Coronary artery (tissue), 2 donors: Measurements from ENCODE around the gene SMARCC1.

Experiments used
- DNase-seq: peaks from one replicate; pipeline ENCODE4 v3.0.0-alpha.2; 2017; ENCODE audit warnings: low spot score
- H3K27ac ChIP-seq, 2 donors: fragments of 200-600 bp; sonication (generic); one replicate each; pipeline ENCODE4 v1.5.1; 2016 to 2019
- H3K4me3 ChIP-seq: fragments of 200-600 bp; sonication (generic); 2 replicates; pipeline ENCODE4 v1.5.1; 2016; ENCODE audit warnings: mild to moderate bottlenecking, moderate library complexity
- TF ChIP-seq, protein P1 (sequence below): fragments of 200-600 bp; sonication (generic); IDR thresholded peaks from one replicate; pipeline ENCODE4 v1.5.1; 2019; ENCODE audit warnings: antibody characterized with exemption

The SMARCC1 gene

DNA sequence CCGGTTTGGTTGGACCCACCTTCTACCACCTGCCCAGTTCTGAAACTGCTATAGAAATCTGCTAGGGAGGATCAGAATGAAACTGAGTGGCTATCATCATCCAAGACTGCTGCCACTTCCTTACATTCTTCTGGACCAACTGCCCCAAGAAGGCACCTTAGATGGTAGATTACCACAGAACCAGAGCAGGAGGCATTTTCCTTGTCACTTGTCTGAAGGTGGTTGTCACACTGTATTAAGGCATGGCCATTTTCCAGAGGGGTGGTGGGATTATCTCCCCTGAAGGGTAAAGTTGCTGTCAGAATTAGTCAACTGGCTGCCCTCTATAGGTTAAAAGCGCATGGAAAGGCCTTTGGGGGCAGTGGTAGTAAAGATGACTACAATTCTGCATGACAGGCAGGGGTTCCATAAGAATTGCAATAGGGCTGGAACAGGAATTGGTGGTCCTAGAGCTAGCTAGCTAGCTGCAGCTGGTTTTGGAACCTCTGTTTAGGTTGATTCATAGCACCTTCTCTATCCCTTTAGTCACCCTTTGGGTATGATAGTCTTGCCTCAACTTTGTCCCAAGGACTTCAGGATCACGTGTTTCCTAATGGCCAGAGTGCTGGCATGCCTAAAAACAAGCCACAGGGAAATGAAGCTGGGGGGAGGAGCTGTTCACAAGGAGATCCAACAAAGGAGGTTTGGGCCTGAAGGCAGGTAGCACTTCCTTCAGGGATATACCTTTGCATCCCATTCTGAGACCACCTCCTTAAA is 198.2 kb downstream of the SMARCC1 start:
- TF ChIP-seq, protein P1, sequence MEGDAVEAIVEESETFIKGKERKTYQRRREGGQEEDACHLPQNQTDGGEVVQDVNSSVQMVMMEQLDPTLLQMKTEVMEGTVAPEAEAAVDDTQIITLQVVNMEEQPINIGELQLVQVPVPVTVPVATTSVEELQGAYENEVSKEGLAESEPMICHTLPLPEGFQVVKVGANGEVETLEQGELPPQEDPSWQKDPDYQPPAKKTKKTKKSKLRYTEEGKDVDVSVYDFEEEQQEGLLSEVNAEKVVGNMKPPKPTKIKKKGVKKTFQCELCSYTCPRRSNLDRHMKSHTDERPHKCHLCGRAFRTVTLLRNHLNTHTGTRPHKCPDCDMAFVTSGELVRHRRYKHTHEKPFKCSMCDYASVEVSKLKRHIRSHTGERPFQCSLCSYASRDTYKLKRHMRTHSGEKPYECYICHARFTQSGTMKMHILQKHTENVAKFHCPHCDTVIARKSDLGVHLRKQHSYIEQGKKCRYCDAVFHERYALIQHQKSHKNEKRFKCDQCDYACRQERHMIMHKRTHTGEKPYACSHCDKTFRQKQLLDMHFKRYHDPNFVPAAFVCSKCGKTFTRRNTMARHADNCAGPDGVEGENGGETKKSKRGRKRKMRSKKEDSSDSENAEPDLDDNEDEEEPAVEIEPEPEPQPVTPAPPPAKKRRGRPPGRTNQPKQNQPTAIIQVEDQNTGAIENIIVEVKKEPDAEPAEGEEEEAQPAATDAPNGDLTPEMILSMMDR, result no peak
- no peak overlapping the region for H3K27ac ChIP-seq

DNA sequence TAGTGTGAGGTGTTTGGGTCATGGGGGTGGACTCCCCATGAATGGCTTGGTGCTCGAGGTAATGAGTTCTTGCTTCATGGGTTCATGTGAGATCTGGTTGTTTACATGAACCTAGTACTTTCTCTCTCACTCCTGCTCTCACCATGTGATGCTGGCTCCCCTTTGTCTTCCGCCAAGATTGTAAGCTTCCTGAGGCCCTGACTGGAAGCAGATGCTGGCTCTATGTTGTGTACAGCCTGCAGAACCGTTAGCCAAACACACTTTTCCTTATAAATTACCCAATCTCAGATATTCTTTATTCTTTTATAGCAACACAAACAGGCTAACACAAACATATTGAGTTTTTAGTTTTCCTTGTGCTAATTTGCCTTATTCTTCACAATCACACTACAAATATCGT is 199.9 kb downstream of the SMARCC1 start:
- TF ChIP-seq, protein P1, result no peak
- H3K4me3 ChIP-seq, result no peak overlapping the region
- DNase-seq, result no peak
- no peak overlapping the region for H3K27ac ChIP-seq

More for the DNA sequence above, 198.2 kb downstream of the SMARCC1 start:
- DNase-seq, result no peak
- no peak overlapping the region for H3K4me3 ChIP-seq

DNA sequence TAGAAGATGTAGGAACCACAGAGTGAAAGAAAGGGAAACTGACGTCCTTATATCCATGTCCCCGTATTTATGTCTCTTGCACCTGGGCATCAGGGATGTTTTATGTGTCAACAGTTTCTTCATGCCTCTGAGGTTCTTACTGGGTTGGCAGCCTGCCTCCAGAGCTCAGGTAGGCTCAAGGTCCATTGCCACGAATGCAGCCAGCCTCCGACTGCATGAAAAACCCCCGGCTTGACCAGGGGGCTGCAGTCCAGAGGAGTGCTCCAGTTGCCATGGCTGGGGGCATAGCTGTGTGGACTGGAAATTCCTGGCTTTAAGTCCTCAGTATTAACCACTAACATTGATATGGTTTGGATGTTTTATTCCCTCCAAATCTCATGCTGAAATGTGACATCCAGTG is 200.3 kb downstream of the SMARCC1 start:
- Histone ChIP-seq H3K27ac (no peak overlapping the region), H3K4me3 (no peak overlapping the region)
- DNase-seq, result no peak
- TF ChIP-seq, protein P1, result no peak

DNA sequence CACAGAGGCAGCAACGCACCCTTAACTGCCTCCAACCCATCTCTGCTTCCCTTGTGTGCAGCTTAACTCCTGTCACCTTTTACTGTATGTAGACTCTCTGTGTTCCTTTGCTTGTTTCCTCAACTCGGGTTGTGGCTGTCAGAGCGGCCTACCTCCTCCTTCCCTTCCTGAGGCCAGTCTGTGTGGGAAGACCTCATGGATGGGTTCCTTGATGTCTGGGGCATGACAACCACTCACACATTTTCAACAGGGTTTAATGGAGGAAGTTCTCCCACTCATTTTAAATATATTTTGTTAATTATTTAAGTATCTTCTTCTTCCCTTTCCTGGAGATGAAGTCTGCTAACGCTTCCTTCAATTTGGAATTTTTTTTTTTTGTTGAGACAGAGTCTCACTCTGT is 201.2 kb downstream of the SMARCC1 start:
- Histone ChIP-seq H3K27ac (no peak overlapping the region), H3K4me3 (no peak overlapping the region)
- TF ChIP-seq, protein P1, result no peak
- DNase-seq, result no peak

DNA sequence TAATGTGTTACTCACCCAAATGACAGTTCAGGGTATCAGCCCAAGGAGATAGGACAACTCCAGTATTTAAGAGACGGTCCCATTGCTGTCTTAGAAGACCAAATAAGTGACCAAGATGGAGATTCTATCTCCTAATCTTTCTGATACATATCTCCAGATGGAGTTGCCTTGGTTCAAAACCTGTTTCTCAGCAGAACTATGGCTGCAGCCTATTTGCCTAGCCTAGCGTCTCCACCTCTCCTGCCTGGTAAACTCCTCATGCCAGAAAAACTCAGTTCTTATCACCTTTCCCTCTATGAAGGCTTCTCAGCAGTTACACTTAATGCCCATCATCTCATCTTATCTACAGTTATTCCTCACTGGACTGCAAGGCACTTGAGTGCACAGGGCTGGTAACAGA is 201.8 kb downstream of the SMARCC1 start:
- H3K27ac ChIP-seq, result no peak overlapping the region
- H3K4me3 ChIP-seq, result no peak overlapping the region
- TF ChIP-seq, protein P1, result no peak
- DNase-seq, result no peak

DNA sequence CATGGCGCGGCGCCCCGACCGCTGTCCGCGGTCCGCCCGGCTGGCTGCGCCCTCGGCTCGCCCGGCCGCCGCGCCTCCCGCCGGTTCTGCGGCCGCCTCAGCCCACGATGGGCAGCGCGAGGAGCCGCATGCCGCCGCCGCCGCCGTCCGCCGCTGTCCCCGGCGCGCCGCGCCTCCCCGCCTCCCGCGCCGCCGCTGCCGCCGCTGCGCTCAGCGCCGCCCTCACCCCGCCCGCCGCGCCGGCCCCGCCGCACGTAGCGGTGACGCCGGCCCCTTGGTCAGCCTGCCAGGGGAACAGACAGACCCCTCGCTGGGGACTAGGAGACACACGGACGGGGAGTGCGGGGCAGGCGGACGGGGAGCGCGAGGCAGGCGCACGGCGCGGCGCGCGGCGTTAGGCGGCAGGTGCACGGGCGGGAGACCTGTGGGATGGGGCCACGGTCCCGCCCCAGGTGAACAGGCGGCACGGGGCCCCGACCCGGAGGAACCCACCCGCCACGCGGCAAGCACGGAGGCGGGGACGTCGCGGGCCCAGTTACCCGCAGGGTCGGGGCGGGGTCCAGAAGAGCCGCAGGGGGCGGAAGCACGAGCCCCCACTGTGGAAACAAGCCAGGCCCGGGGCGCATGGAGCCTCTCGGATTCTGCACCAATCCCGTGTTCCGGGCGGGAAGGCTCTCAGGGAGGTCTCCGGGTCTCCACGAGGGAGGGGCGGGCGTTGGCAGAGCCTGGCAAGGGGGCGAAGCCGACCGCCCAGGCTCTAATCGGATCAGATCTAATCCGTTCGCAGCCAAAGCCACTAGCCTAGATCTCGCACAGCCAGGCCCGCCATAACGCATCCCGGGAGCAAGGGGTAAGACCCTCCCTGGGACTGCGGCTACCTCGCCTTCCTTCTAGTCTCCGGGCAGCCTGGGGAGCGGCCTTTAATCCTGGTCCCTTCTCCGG is 202.7 kb downstream of the SMARCC1 start, which contains the start of gene CSPG5:
Gene CSPG5 (minus strand): TSS at position 175 of the 942 bp plus-strand sequence. CDS start 172 bp downstream, at position 3.
- Histone ChIP-seq H3K27ac (peak within 1 kb of the TSS in 1 of 2 donors; percentile 54), H3K4me3 (peak within 1 kb of the TSS; percentile 83)
- TF ChIP-seq, protein P1, result no peak
- no peak for DNase-seq
